ENCODE measurements around the gene COL4A2.

Gene COL4A2

DNA sequence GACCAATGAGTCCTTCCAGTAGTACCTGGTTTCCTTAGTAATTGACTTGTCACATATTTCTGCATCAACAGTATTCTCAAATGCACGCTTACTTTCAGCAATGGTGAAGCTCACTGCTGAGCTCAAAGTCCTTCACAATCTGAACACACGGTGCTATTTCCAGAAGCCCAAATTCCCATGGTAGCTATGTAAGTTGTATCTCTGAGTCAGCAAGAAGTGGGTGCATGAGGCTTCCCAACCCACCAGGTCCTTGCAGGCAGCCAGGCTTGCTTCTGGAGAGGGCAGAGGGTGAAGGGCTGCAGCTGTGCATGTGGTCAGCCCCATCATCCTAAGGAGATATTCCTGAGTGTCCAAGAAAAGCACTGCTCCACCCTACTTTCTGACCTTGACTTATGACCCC lies 25.7 kb downstream of the COL4A2 start:
- Histone ChIP-seq H4K91ac (ENCODE audit: low read depth, low read length, poor library complexity) (no peak overlapping the region), H3K27me3 (ENCODE audit: control insufficient read depth in 3 of 3, insufficient read depth in 3 of 3, low read depth in 1 of 3, low read length in 3 of 3) (no peaks in the 10 kb centered on the region), H3K36me3 (replicated peaks in 1 of 2; ENCODE audit: control insufficient read depth in 2 of 2, insufficient read depth in 2 of 2, low read length in 2 of 2) (peaks cover 2 to 66% of the 10 kb centered on the region in 2 donors), H3K9ac (ENCODE audit: low read depth, low read length, poor library complexity) (no peak overlapping the region), H3K18ac (ENCODE audit: low read length) (no peak overlapping the region), H3K9me3 (replicated peaks in 1 of 2; ENCODE audit: control insufficient read depth in 2 of 2, insufficient read depth in 1 of 2, low read depth in 1 of 2, low read length in 2 of 2) (peaks cover 0 to 20% of the 10 kb centered on the region in 2 donors), H2BK12ac (ENCODE audit: low read length) (no peak overlapping the region), H2AFZ (ENCODE audit: low read length) (no peak overlapping the region), H3K4ac (ENCODE audit: low read length) (no peak overlapping the region), H3K4me1 (ENCODE audit: control insufficient read depth in 2 of 2, insufficient read depth in 1 of 2, low read depth in 1 of 2, low read length in 2 of 2) (peaks cover 6 to 17% of the 10 kb centered on the region in 2 donors), H3K27ac (replicated peaks; ENCODE audit: low read length) (no peak overlapping the region), H4K8ac (ENCODE audit: low read depth, low read length) (no peak overlapping the region), H2BK120ac (ENCODE audit: low read depth, low read length) (no peak overlapping the region), H2BK5ac (ENCODE audit: low read length) (no peak overlapping the region), H3K4me3 (ENCODE audit: low read length in 2 of 2) (no peak overlapping the region), H3K14ac (ENCODE audit: low read length) (no peak overlapping the region), H2AK5ac (ENCODE audit: low read depth, low read length) (no peak overlapping the region), H3K4me2 (ENCODE audit: insufficient read depth, low read length, poor library complexity, severe bottlenecking) (no peak overlapping the region), H3K79me1 (ENCODE audit: low read depth, low read length) (peaks cover 7% of the 10 kb centered on the region), H2BK15ac (ENCODE audit: low read length) (no peak overlapping the region), H3K23ac (ENCODE audit: low read depth, low read length, poor library complexity) (no peak overlapping the region)
- no peak for DNase-seq (ENCODE audit: low spot score)
- WGBS, 2 donors (ENCODE audit: extremely low coverage in 2 of 2, insufficient read length in 2 of 2, insufficient replicate concordance in 1 of 2): no CpG with 5 or more reads among the region's 2 CpGs

DNA sequence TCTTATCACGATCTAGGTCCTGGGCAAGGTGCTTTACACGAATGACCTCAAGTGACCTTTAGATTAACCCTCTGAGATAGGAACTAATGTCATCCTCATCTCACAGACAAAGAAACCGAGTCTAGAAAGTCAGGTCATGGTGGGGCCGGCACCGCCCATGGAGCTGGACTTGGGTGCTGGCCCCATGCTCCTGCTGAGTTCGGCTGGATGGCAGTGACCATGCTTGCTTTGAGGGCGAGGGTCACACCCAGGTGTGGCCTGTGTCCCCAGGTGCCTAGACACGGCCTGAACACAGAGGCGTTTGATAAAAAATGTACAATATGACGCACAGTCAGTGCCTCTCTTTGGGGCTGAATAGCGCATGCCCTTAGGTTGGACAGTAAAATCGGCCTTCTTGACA lies 26.8 kb downstream of the COL4A2 start:
- no peak for DNase-seq (ENCODE audit: low spot score)
- H3K27ac ChIP-seq (replicated peaks; ENCODE audit: low read length): no peak overlapping the region

DNA sequence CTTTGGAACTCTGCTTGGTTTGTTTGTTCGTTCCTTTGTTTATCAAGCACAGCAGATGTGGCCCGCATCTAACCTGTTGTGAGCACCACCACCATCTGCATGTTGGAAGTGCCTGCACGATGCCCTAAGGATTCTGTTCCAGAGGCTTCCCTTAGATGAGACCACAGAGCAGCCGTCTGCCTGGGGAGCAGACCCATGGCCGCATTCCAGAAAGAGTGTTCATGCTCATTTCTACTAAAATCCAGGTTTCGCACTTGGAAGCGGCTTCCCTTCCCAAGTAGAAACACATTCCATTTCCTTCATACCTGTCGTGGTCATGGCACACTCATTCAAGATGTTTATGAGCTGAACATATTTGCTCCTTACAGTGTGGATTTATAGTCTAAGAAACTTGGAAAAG lies 27.2 kb downstream of the COL4A2 start:
- Histone ChIP-seq H3K27ac (replicated peaks; ENCODE audit: low read length) (no peak overlapping the region), H2BK120ac (ENCODE audit: low read depth, low read length) (no peak overlapping the region), H3K18ac (ENCODE audit: low read length) (no peak overlapping the region), H3K9ac (ENCODE audit: low read depth, low read length, poor library complexity) (no peak overlapping the region), H3K4ac (ENCODE audit: low read length) (no peak overlapping the region), H3K27me3 (ENCODE audit: control insufficient read depth in 3 of 3, insufficient read depth in 3 of 3, low read depth in 1 of 3, low read length in 3 of 3) (no peaks in the 10 kb centered on the region), H2AK5ac (ENCODE audit: low read depth, low read length) (no peak overlapping the region), H2BK12ac (ENCODE audit: low read length) (no peak overlapping the region), H4K8ac (ENCODE audit: low read depth, low read length) (no peak overlapping the region), H3K9me3 (replicated peaks in 1 of 2; ENCODE audit: control insufficient read depth in 2 of 2, insufficient read depth in 1 of 2, low read depth in 1 of 2, low read length in 2 of 2) (peaks cover 0 to 17% of the 10 kb centered on the region in 2 donors), H4K91ac (ENCODE audit: low read depth, low read length, poor library complexity) (no peak overlapping the region), H3K4me3 (ENCODE audit: low read length in 2 of 2) (no peak overlapping the region), H3K4me1 (ENCODE audit: control insufficient read depth in 2 of 2, insufficient read depth in 1 of 2, low read depth in 1 of 2, low read length in 2 of 2) (peaks cover 20 to 26% of the 10 kb centered on the region in 2 donors), H3K36me3 (replicated peaks in 1 of 2; ENCODE audit: control insufficient read depth in 2 of 2, insufficient read depth in 2 of 2, low read length in 2 of 2) (peaks cover 2 to 55% of the 10 kb centered on the region in 2 donors), H3K23ac (ENCODE audit: low read depth, low read length, poor library complexity) (no peak overlapping the region), H2BK15ac (ENCODE audit: low read length) (no peak overlapping the region), H2AFZ (ENCODE audit: low read length) (no peak overlapping the region), H3K14ac (ENCODE audit: low read length) (no peak overlapping the region), H2BK5ac (ENCODE audit: low read length) (no peak overlapping the region), H3K4me2 (ENCODE audit: insufficient read depth, low read length, poor library complexity, severe bottlenecking) (no peak overlapping the region), H3K79me1 (ENCODE audit: low read depth, low read length) (peaks cover 7% of the 10 kb centered on the region)
- no CpG with 5 or more reads among the region's 8 CpGs for WGBS, 2 donors (ENCODE audit: extremely low coverage in 2 of 2, insufficient read length in 2 of 2, insufficient replicate concordance in 1 of 2)
- no peak for DNase-seq (ENCODE audit: low spot score)

More for the DNA sequence above, 26.8 kb downstream of the COL4A2 start:
- Histone ChIP-seq H2AK5ac (ENCODE audit: low read depth, low read length) (no peak overlapping the region), H3K18ac (ENCODE audit: low read length) (no peak overlapping the region), H3K36me3 (replicated peaks in 1 of 2; ENCODE audit: control insufficient read depth in 2 of 2, insufficient read depth in 2 of 2, low read length in 2 of 2) (peaks cover 2 to 58% of the 10 kb centered on the region in 2 donors), H2AFZ (ENCODE audit: low read length) (no peak overlapping the region), H3K4ac (ENCODE audit: low read length) (no peak overlapping the region), H3K79me1 (ENCODE audit: low read depth, low read length) (peaks cover 7% of the 10 kb centered on the region), H3K9me3 (replicated peaks in 1 of 2; ENCODE audit: control insufficient read depth in 2 of 2, insufficient read depth in 1 of 2, low read depth in 1 of 2, low read length in 2 of 2) (peaks cover 0 to 17% of the 10 kb centered on the region in 2 donors), H2BK15ac (ENCODE audit: low read length) (no peak overlapping the region), H3K27me3 (ENCODE audit: control insufficient read depth in 3 of 3, insufficient read depth in 3 of 3, low read depth in 1 of 3, low read length in 3 of 3) (no peaks in the 10 kb centered on the region), H2BK120ac (ENCODE audit: low read depth, low read length) (no peak overlapping the region), H2BK5ac (ENCODE audit: low read length) (no peak overlapping the region), H3K4me2 (ENCODE audit: insufficient read depth, low read length, poor library complexity, severe bottlenecking) (no peak overlapping the region), H3K4me1 (ENCODE audit: control insufficient read depth in 2 of 2, insufficient read depth in 1 of 2, low read depth in 1 of 2, low read length in 2 of 2) (peaks cover 16 to 22% of the 10 kb centered on the region in 2 donors), H4K91ac (ENCODE audit: low read depth, low read length, poor library complexity) (no peak overlapping the region), H3K23ac (ENCODE audit: low read depth, low read length, poor library complexity) (no peak overlapping the region), H3K9ac (ENCODE audit: low read depth, low read length, poor library complexity) (no peak overlapping the region), H3K4me3 (ENCODE audit: low read length in 2 of 2) (no peak overlapping the region), H3K14ac (ENCODE audit: low read length) (no peak overlapping the region), H4K8ac (ENCODE audit: low read depth, low read length) (no peak overlapping the region), H2BK12ac (ENCODE audit: low read length) (no peak overlapping the region)
- WGBS, 2 donors (ENCODE audit: extremely low coverage in 2 of 2, insufficient read length in 2 of 2, insufficient replicate concordance in 1 of 2): no CpG with 5 or more reads among the region's 12 CpGs

DNA sequence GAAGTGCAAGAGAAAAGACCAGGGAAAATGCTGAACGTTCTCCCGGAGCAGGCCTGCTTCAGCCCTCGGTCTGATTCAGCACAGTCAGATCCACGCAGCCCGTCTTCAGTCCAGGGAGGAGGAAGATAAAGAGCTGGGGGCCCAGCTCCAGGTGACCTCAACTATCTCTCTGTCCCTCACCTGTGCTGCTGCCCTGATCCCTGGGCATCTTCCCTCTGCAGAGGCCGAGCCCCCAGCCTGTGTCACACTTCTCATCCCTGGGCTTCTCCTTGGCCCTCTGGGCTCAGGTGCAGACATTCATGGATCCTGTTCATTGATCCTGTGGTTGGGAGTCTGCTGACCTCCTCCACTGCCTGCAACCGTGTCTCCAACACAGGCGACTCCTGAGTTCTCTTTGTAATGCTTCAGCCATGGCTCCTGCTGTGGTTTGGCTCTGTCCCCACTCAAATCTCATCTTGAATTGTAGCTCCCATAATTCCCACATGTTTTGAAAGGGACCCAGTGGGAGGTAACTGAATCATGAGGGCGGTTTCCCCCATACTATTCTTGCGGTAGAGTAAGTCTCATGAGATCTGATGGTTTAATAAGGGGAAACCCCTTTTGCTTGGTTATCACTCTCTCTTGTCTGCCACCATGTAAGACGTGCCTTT lies 27.9 kb downstream of the COL4A2 start:
- H2AFZ ChIP-seq (ENCODE audit: low read length): no peak overlapping the region
- H2BK120ac ChIP-seq (ENCODE audit: low read depth, low read length): no peak overlapping the region
- peaks cover 22 to 24% of the 10 kb centered on the region in 2 donors for H3K4me1 ChIP-seq (ENCODE audit: control insufficient read depth in 2 of 2, insufficient read depth in 1 of 2, low read depth in 1 of 2, low read length in 2 of 2)
- H2BK12ac ChIP-seq (ENCODE audit: low read length): no peak overlapping the region
- no peak overlapping the region for H4K91ac ChIP-seq (ENCODE audit: low read depth, low read length, poor library complexity)
- no peak overlapping the region for H3K4me3 ChIP-seq (ENCODE audit: low read length in 2 of 2)
- no peak overlapping the region for H2BK5ac ChIP-seq (ENCODE audit: low read length)
- DNase-seq (ENCODE audit: low spot score): no peak
- H3K18ac ChIP-seq (ENCODE audit: low read length): no peak overlapping the region
- H3K9me3 ChIP-seq (replicated peaks in 1 of 2; ENCODE audit: control insufficient read depth in 2 of 2, insufficient read depth in 1 of 2, low read depth in 1 of 2, low read length in 2 of 2): peaks cover 0 to 13% of the 10 kb centered on the region in 2 donors
- H2AK5ac ChIP-seq (ENCODE audit: low read depth, low read length): no peak overlapping the region
- peaks cover 2 to 51% of the 10 kb centered on the region in 2 donors for H3K36me3 ChIP-seq (replicated peaks in 1 of 2; ENCODE audit: control insufficient read depth in 2 of 2, insufficient read depth in 2 of 2, low read length in 2 of 2)
- WGBS, 2 donors (ENCODE audit: extremely low coverage in 2 of 2, insufficient read length in 2 of 2, insufficient replicate concordance in 1 of 2): no CpG with 5 or more reads among the region's 11 CpGs
- H3K9ac ChIP-seq (ENCODE audit: low read depth, low read length, poor library complexity): no peak overlapping the region
- H3K4ac ChIP-seq (ENCODE audit: low read length): no peak overlapping the region
- no peak overlapping the region for H4K8ac ChIP-seq (ENCODE audit: low read depth, low read length)
- H3K14ac ChIP-seq (ENCODE audit: low read length): no peak overlapping the region
- no peak overlapping the region for H3K23ac ChIP-seq (ENCODE audit: low read depth, low read length, poor library complexity)
- no peaks in the 10 kb centered on the region for H3K27me3 ChIP-seq (ENCODE audit: control insufficient read depth in 3 of 3, insufficient read depth in 3 of 3, low read depth in 1 of 3, low read length in 3 of 3)
- H3K27ac ChIP-seq (replicated peaks; ENCODE audit: low read length): no peak overlapping the region
- peaks cover 7% of the 10 kb centered on the region for H3K79me1 ChIP-seq (ENCODE audit: low read depth, low read length)
- H3K4me2 ChIP-seq (ENCODE audit: insufficient read depth, low read length, poor library complexity, severe bottlenecking): no peak overlapping the region
- no peak overlapping the region for H2BK15ac ChIP-seq (ENCODE audit: low read length)
